Activated CD8-positive, alpha-beta memory T cell treated with anti-CD3 and anti-CD28 coated beads, Interleukin-2, amount 50 U/mL, for 4 hours (primary cell): ENCODE data around the gene SH3TC1.

Source experiments
- DNase-seq: peaks from one replicate; pipeline ENCODE4 v3.0.0-alpha.2; 2020

The SH3TC1 gene

GRCh38 chr4:8233672-8234484, 34.8 kb downstream of the SH3TC1 start:
- no peak for DNase-seq

DNA sequence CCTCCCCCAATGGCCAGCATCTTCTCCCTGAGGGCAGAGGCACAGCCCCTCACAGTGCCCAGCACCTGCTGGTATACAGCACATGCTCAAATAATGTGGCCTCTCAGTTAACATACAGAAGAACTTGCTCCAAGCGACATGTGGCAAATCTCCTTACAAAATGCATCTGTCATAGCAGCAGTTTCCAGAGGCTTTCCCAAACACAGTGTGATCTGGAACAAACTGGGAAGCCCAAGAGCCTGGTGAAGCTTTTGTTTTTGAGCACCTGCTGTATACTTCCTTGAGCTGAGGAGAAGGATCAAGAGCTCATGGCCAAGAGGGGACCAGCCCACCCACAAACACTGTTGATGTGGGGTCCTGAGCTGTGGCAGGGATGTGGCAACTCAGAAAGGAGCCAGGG, 35.6 kb downstream of the SH3TC1 start:
- DNase-seq = no peak

- DNase-seq = no peak
Observed at GRCh38 chr4:8235224-8235623, 36.1 kb downstream of the SH3TC1 start.

DNA sequence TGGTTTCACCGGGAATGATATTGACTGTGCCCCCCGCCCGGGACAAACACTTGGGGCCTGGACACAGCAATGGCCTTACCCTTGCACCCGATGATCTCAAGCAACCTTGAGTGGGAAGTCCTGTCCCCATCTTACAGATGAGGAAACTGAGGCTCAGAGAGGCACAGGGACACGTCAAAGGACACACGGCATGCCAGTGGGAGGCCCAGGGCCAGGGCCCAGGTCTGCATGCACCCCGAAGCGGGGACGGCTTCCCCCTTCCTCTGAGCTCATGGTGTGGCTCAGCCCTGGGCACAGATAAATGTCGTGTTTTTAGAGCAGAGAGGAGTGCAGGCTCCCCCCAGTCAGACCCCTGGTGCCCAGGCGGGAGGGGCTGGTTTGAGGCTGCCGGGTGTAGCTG, 36.6 kb downstream of the SH3TC1 start:
- no peak for DNase-seq

GRCh38 chr4:8236106-8236919, 37.2 kb downstream of the SH3TC1 start:
- no peak for DNase-seq

DNA sequence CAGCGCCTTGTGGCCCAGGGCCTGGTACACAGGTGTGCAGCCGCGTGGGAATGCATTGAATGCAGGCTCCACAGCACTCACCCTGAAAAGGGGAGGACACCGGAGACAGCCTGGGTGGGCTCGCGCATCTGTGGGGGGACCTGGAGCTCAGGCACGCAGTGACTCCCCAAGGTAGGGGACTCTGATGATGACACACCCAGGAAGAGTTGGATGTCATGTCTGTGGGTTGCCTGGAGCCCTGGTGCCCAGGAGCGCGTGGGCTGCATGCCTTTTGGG, 37.8 kb downstream of the SH3TC1 start:
- DNase-seq = no peak

- no peak for DNase-seq
Observed at GRCh38 chr4:8237256-8237989, 38.3 kb downstream of the SH3TC1 start.

- DNase-seq = no peak
Observed at GRCh38 chr4:8238036-8238511, 39.0 kb downstream of the SH3TC1 start.

DNA sequence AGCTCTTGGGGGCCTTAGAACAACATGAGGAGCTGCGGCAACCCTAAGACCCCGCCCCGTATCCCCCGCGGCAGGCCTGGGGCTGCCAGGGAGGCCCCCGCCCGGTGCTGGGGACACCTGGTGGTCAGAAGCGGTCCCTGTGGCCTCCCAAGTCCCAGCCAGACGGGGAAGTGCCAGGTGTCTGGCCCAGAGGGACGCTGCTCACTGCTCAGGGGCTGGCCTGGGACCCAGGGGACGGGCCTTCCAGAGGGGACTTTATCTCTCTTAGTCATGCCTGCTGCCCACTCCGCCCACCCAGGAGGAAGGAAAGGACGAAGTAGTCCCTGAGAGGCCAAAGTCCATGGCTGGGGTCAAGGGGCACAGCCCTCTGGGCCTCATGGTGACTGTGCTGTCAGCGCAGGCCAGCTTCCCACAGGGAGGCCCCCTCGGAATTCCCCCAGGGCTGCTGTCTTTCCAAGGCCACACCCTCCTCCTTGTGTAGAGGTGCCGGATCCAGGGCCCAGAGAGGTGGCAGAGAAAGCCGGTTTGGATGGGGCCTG, 39.5 kb downstream of the SH3TC1 start:
- no peak for DNase-seq

- no peak for DNase-seq
Observed at GRCh38 chr4:8239226-8239625, 40.1 kb downstream of the SH3TC1 start.

DNA sequence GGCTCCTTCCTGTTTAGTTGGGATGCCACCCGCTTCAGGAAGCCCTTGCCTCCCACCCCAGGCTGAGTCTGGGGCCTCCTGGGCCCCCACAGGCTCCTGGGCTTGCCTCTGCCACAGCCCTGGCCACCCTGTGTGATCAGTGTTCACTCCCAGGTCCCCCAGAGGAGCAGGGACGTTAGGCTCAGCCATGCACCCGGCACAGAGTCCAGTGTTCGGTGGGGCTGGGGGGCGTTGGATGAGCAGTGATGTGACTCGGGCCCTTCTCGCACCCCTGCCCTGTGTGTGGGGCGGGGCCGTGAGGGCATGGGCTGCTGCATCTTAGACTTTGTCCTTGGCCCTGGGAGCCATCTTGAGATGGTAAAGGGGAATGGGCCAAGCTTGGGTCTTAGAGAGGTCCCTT, 40.6 kb downstream of the SH3TC1 start:
- no peak for DNase-seq

GRCh38 chr4:8240211-8241041, 41.3 kb downstream of the SH3TC1 start:
- no peak for DNase-seq

DNA sequence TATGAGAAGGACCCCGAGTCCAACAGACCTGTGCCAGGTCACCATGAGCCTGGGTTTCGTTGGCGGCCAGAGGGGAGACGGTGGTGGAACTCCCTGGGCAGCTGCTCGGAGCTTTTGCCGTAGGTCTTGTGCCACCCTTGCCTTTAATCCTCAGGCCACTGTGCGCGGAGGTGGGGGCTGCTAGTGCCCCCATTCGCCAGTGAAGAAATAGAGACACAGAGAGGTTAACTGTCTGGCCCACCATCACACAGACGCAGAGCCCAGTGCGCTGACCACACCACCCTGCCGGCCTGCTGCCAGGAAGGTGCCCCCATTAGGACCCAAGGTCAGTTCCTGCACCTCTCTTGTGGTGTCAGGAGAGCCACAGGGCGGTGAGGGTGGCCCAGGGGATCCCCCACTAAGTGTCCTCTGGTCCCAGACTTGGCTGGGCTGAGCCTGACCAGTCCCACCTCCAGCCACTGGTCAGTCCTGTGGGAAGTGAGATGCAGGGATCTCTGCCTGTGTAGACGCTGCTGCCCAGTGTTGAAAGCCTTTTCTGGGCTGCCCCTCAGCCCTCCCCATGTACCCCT, 42.2 kb downstream of the SH3TC1 start:
- no peak for DNase-seq

DNA sequence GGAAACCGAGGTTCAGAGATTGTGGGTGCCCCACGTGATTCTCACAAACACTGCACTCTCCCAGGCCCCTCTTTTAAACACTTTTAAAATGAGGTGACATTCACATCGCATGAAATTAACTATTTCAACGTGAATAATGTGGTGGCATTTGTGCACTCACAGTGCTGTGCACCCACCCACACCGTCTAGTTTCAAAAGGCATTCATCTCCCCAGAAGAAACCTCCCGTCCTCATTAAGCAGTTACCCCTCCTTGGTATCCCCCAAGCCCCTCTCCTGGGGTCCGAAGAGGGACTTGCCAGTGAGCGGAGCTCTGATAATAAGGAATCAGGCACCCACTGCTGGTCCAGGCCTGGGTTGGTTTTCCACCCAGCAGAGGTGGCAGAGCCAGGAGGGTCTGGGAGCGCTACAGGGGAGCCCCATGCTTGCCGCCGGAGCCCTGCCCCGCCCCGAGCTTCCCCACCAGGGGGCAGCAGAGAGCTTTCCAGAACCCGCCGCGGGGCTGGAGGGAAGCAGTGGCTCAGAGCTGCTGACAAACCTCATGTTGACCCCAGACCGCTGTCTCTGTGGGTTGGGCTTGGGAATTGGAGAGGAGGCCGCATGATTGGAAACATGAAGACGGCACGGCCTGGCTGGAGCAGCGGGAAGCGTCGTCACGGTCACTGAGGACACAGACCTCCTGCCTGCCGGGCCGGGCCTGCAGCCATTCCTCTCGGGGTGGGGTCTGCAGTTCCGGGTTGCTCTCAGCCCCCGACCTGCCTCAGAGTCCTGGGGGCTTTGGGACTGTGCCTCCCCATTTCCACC, 43.0 kb downstream of the SH3TC1 start:
- DNase-seq = peak; percentile 85

DNA sequence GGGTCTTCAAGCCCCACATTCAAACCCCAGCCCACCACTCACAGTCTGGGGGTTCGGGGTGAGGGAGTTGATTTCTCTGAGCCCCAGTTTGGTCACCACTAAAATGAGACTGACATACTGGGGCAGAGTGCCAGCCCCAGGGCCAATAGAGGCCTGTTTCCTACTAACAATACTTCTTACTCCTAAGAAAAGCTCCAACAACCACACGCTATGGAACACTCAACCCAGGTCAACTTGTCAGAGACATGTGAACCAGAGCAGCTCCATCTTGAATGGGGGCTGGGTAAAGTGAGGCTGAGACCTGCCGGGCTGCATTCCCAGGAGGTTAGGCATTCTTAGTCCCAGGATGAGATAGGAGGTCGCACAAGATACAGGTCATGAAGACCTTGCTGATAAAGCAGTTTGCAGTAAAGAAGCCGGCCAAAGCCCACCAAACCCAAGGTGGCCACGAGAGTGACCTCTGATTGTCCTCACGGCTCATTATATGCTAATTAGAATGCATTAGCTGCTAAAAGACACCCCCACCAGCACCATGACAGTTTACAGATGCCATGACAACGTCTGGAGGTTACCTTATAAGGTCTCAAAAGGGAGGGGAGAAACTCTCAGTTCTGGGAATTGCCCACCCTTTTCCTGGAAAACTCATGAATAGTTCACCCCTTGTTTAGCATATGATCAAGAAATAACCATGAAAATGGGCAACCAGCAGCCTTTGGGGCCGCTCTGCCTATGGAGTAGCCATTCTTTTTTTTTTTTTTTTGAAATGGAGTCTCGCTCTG, 43.9 kb downstream of the SH3TC1 start:
- DNase-seq = no peak

GRCh38 chr4:8244001-8244757, 45.1 kb downstream of the SH3TC1 start:
- DNase-seq = no peak

DNA sequence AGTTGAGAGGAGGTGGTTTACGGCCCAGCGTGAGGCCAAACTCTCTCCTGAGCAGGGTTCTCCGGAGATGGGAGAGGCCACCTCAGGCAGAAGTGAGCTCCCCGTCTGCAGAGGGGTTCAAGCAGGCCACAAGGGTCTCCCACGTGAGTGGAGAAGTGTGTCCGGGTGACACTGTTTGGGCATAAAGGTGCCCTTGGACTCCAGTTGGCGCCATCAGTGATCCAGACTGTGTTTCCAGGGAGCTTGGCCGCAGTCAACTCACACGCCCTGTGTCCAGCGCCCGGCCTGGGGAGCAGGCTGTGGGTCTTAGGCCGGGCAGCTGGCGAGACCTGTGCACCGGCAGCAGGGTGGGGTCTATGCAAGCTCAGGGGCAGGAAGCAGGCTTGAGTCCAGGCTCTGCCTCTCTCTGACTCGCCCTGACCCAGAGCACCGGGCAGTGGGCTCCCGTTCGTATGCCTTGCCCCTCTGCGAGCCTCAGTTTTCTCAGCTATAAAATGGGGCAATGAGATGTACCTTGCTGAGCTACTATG, 45.9 kb downstream of the SH3TC1 start:
- DNase-seq = no peak

DNA sequence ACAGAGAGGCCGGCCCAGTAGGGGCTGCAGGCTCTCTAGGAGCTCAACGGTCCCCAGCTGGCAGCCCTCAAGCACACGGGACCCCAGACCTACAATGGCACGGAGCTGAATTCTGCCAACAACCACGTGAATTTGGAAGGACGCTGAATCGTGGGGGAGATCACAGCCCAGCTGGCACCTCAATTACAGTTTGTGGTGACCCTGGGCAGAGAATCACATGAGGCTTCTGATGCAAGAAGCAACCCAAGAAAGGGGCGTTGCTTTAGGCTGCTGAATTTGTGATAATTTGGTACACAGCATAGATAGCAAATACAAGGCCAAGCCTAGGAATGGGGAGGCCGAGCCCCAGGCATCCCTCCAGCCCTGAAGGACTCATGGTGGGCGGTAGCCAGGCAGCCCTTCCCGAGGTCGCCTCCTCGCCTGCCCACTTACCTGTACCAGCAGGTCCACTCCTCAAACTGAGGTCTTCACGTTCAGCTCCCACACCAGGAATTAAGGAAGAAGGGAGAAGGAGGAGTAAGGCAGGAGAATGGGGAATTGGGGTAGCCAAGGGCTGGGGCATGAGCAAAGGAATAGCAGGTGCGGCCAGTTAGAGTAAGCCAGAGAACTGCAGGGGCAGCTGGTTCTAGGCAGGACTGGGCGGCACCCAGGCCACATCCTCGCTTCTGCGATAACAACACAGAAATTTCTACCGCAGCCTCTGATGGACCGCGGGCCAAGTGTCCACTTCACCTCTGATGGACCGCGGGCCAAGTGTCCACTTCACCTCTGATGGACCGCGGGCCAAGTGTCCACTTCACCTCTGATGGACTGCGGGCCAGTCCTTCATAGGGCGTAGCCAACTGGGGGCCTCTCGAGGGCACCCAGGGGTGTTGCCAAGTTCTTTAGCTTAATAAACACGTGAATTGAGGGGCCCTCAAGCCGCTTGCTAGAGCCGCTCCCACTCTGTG, 47.1 kb downstream of the SH3TC1 start:
- no peak for DNase-seq
